ENCODE results near the gene CSNK2A1.
"Not testable (repeated sequence)": the region's sequence is repeated elsewhere in the genome, so short reads cannot be mapped to it uniquely, and the experiment has no call there.

The CSNK2A1 gene

GRCh38 chr20:479487-479886 lies 64.1 kb downstream of the CSNK2A1 start:
- DNase-seq (ENCODE audit: extremely low read depth, insufficient read length) = no peak
- Histone ChIP-seq H3K36me3 (ENCODE audit: control insufficient read depth, insufficient read depth, low read length) (peaks cover 14% of the 10 kb centered on the region), H3K27me3 (replicated peaks; ENCODE audit: control insufficient read depth, insufficient read depth, low read length) (no peaks in the 10 kb centered on the region), H3K4me3 (replicated peaks; ENCODE audit: low read depth, low read length) (no peak overlapping the region)
- no peak for TF ChIP-seq CTCF (IDR thresholded peaks at IDR 0.05; ENCODE audit: insufficient read depth, low read length, poor library complexity, severe bottlenecking)

- peak; percentile 15 for DNase-seq (ENCODE audit: extremely low read depth, insufficient read length)
Observed at GRCh38 chr20:478949-479429, 64.6 kb downstream of the CSNK2A1 start.

DNA sequence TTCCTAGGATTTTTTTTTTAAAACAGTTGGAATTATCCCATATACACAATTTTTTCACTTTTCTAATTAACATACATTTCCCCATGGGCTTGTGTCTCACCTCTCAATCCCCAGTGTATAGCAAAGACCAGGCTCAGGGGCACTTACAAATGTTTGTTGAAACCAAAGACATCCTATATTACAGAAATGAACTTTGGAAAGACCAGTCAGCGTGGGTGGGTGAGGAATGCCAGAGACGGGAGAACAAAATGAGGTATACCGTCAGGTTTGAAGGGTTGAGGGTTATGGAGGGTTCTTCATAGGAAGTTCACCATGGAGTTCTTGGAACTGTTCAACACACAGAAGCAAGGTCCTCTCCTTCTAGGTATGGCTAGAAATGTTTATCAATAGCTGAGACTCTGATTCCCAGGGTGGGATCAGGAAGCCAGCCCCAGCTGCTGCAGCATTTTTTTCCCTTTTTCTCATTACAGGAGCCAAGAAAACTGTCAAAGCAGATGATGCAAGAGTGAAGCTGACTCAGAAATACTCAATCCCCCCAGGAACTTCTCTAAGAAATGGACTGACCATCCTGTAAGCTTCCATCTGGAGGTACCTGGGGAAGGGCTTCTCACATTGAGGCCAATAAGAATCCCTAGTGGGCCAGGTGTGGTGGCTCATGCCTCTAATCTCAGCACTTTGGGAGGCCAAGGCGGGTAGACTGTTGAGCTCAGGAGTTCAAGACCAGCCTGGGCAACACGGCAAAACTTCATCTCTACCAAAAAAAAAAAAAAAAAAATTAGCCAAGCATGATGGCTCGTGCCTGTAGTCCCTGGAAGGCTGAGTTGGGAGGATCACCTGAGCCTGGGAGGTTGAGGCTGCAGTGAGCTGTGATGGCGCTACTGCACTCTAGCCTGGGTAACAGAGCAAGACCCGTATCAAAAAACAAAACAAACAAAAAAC lies 65.3 kb downstream of the CSNK2A1 start:
- Histone ChIP-seq H3K36me3 (ENCODE audit: control insufficient read depth, insufficient read depth, low read length) (peaks cover 10% of the 10 kb centered on the region), H3K27me3 (replicated peaks; ENCODE audit: control insufficient read depth, insufficient read depth, low read length) (no peaks in the 10 kb centered on the region), H3K4me3 (replicated peaks; ENCODE audit: low read depth, low read length) (no peak overlapping the region)
- no peak for TF ChIP-seq CTCF (IDR thresholded peaks at IDR 0.05; ENCODE audit: insufficient read depth, low read length, poor library complexity, severe bottlenecking)
- no peak for DNase-seq (ENCODE audit: extremely low read depth, insufficient read length)

More at GRCh38 chr20:478949-479429, 64.6 kb downstream of the CSNK2A1 start:
- Histone ChIP-seq H3K36me3 (ENCODE audit: control insufficient read depth, insufficient read depth, low read length) (peaks cover 14% of the 10 kb centered on the region), H3K27me3 (replicated peaks; ENCODE audit: control insufficient read depth, insufficient read depth, low read length) (no peaks in the 10 kb centered on the region), H3K4me3 (replicated peaks; ENCODE audit: low read depth, low read length) (no peak overlapping the region)
- TF ChIP-seq CTCF (IDR thresholded peaks at IDR 0.05; ENCODE audit: insufficient read depth, low read length, poor library complexity, severe bottlenecking) = peak; percentile 48

DNA sequence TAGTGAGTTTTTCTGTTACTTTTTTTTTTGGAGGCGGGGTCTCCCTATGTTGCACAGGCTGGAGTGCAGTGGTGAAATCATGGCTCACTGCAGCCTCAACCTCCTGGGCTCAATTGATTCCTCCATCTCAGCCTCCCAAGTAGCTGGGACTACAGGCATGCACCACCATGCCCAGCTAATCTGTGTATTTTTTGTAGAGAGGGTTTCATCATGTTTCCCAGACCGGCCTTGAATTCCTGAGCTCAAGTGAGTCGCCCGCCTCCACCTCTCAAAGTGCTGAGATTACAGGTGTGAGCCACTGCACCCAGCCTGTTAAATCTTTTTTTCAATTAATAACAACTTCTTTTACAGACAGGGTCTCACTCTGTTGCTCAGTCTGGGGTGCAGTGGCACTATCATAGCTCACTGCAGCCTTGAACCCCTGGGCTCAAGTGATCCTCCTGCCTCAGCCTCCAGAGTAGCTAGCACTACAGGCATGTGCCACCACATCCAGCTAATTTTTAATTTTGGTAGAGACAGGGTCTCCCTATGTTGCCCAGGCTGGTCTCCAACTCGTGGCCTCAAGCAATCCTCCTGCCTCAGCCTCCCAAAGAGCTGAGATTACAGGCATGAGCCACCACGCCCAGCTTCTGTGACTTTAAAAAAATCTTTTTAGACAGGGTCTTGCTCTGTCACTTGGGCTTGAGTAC lies 66.9 kb downstream of the CSNK2A1 start:
- H3K36me3 ChIP-seq (ENCODE audit: control insufficient read depth, insufficient read depth, low read length) = not testable (repeated sequence)

DNA sequence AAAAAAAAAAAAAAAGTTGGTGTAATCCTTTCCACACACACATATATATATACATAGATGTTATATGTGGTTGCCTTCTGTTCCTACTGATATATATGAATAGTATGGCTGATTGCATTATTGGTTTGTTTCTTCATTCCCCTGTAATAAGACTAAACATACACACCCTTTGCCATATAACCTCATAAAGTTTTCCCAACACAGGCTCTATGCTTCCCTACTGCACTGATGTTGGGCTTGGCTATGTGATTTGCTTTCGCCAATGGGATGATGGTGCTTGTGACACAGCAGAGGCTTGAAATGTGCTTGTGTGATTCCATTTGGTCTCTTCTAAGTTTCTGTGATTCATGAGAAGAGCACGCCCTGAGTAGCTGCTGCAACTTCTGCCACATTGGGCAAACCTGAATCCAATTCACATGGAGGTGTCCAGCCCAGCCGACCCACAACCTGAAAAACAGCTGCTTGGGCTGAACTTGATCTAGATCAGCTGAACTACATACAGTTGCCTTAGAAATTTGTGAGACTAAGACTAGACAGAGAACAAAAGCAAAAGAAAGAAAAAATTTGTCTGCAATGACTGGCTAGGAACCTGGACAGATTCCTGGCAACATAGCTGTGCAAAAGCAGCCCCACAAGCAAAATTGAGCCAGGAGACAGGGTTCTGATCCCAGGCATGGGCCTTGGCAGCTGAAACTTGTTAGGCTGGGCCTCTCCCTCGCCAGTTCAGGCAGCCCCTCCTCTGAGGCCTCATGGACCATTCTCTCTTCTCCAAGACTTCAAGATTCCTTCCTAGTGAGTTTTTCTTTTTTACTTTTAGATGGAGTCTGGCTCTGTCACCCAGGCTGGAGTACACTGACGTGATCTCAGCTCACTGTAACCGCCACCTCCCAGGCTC lies 67.9 kb downstream of the CSNK2A1 start:
- DNase-seq (ENCODE audit: extremely low read depth, insufficient read length) = no peak
- TF ChIP-seq CTCF (IDR thresholded peaks at IDR 0.05; ENCODE audit: insufficient read depth, low read length, poor library complexity, severe bottlenecking) = no peak
- Histone ChIP-seq H3K4me3 (replicated peaks; ENCODE audit: low read depth, low read length) (no peak overlapping the region), H3K27me3 (replicated peaks; ENCODE audit: control insufficient read depth, insufficient read depth, low read length) (no peaks in the 10 kb centered on the region), H3K36me3 (ENCODE audit: control insufficient read depth, insufficient read depth, low read length) (peaks cover 6% of the 10 kb centered on the region)

More for the DNA sequence above, 66.9 kb downstream of the CSNK2A1 start:
- DNase-seq (ENCODE audit: extremely low read depth, insufficient read length); H3K27me3 ChIP-seq (replicated peaks; ENCODE audit: control insufficient read depth, insufficient read depth, low read length); H3K4me3 ChIP-seq (replicated peaks; ENCODE audit: low read depth, low read length): not testable (repeated sequence)
